DND-41 (cell line): ENCODE measurements around the gene TPX2.
A peak's percentile ranks its signal among the peaks of the same experiment; 100 is the strongest.
"Not testable (repeated sequence)": the region's sequence is repeated elsewhere in the genome, so short reads cannot be mapped to it uniquely, and the experiment has no call there.

ENCODE experiments used
- ATAC-seq: fragments of 200-7000 bp; cut with Tn5 transposase; 3 replicates; pipeline ENCODE4 v1.9.1; 2021; ENCODE audit warnings: low read depth; ENCODE audit not compliant: insufficient read depth
- DNase-seq: peaks from one replicate; pipeline ENCODE4 v3.0.0-alpha.2; 2020
- H2AFZ ChIP-seq: 2 replicates; pipeline ENCODE4 v1.6.0; 2012; ENCODE audit warnings: low read depth, low read length
- H3K27ac ChIP-seq: 2 replicates; pipeline ENCODE4 v1.5.1; 2012; ENCODE audit warnings: low read length, inconsistent platforms
- H3K27me3 ChIP-seq: fragments of 200-600 bp; sonication (generic); 2 replicates; pipeline ENCODE4 v1.6.0; 2012; ENCODE audit warnings: low read length, mild to moderate bottlenecking, inconsistent platforms; ENCODE audit not compliant: insufficient read depth, poor library complexity
- H3K36me3 ChIP-seq: 2 replicates; pipeline ENCODE4 v1.5.1; 2012; ENCODE audit warnings: low read length, inconsistent platforms; ENCODE audit not compliant: insufficient read depth
- H3K4me1 ChIP-seq: 2 replicates; pipeline ENCODE4 v1.5.1; 2012; ENCODE audit warnings: mild to moderate bottlenecking, low read length; ENCODE audit not compliant: insufficient read depth
- H3K4me2 ChIP-seq: 2 replicates; pipeline ENCODE4 v1.6.0; 2012; ENCODE audit warnings: mild to moderate bottlenecking, moderate library complexity, low read length, inconsistent platforms; ENCODE audit not compliant: insufficient read depth
- H3K4me3 ChIP-seq, 2 experiments: fragments of 200-600 bp in 1 of 2; shearing (Covaris generic) in 1 of 2; 2 replicates each; pipeline ENCODE4 v1.5.1; 2012 to 2016; ENCODE audit warnings: inconsistent platforms in 2 of 2, low read length in 2 of 2, mild to moderate bottlenecking in 2 of 2, low read depth in 1 of 2, moderate library complexity in 1 of 2
- H3K79me2 ChIP-seq: 2 replicates; pipeline ENCODE4 v1.6.0; 2012; ENCODE audit warnings: low read length, inconsistent platforms; ENCODE audit not compliant: insufficient read depth
- H3K9ac ChIP-seq: 2 replicates; pipeline ENCODE4 v1.6.0; 2012; ENCODE audit warnings: low read depth, mild to moderate bottlenecking, inconsistent platforms, low read length, moderate library complexity
- H3K9me3 ChIP-seq: 2 replicates; pipeline ENCODE4 v1.5.1; 2012; ENCODE audit warnings: low read length, moderate library complexity, mild to moderate bottlenecking, inconsistent platforms; ENCODE audit not compliant: insufficient read depth, severe bottlenecking
- H4K20me1 ChIP-seq: 2 replicates; pipeline ENCODE4 v1.6.0; 2012; ENCODE audit warnings: low read length; ENCODE audit not compliant: insufficient read depth
- CTCF ChIP-seq: IDR thresholded peaks from 2 replicates; pipeline ENCODE4 v1.5.1; 2012; ENCODE audit warnings: borderline replicate concordance, low read length, moderate library complexity, mild to moderate bottlenecking; ENCODE audit not compliant: poor library complexity, severe bottlenecking; ENCODE audit errors: extremely low read depth
- EZH2 ChIP-seq: IDR thresholded peaks from 3 replicates; pipeline ENCODE4 v1.6.1; 2012; ENCODE audit warnings: borderline replicate concordance, low read depth, mild to moderate bottlenecking, moderate library complexity, low read length, inconsistent platforms; ENCODE audit not compliant: severe bottlenecking

The TPX2 gene

DNA sequence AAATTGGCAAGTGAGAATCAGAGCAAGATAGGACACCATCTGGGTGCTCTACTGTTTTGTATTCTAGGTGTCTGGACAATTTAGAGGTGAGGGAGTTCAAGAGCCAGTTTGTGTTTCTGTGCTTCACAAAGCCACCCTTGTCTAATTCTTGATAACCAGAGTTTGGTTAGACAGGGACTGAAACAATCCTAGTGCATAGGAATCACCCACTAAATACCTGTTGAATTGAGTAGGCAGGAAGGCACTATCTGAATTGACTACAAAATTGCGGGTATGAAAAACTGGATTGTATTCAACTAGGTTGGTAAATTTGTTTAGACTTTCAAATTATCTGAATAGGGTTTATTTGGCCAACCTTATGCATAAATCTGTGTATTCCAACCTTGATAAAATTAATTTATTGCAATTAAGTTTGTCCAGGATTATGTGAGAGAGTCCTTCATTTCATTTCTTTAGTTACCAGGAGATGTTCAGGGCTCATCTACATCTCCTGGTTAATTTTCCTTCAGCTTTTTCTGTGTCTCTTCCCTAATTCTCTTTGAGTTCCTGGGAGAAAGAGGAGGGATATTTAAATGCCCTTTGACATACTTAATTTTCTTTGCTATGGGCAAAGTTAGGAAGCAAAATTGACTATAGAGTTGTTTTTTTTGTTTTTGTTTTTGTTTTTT is 1.7 kb downstream of the TPX2 start:
- peak overlapping the region; percentile 77 for H3K9ac ChIP-seq
- DNase-seq = no peak
- H3K9me3 ChIP-seq = no peaks in the 10 kb centered on the region
- H3K4me2 ChIP-seq = peak overlapping the region; percentile 87
- peak overlapping the region; percentile 91 for H3K27ac ChIP-seq
- H3K36me3 ChIP-seq = peaks cover 52% of the 10 kb centered on the region
- TF ChIP-seq EZH2 = no peak
- no peak for TF ChIP-seq CTCF
- H2AFZ ChIP-seq = no peak overlapping the region
- H4K20me1 ChIP-seq = peaks cover 19% of the 10 kb centered on the region; the same call in 1 of the 2 replicates
- H3K4me3 ChIP-seq = peak overlapping the region; percentile 51 to 73
- no peaks in the 10 kb centered on the region for H3K27me3 ChIP-seq
- no peak for ATAC-seq
- H3K79me2 ChIP-seq = peaks cover 76% of the 10 kb centered on the region
- H3K4me1 ChIP-seq = peaks cover 64% of the 10 kb centered on the region

- no peaks in the 10 kb centered on the region for H3K27me3 ChIP-seq
- H4K20me1 ChIP-seq = peaks cover 43% of the 10 kb centered on the region
- no peaks in the 10 kb centered on the region for H3K9me3 ChIP-seq
- peaks cover 86% of the 10 kb centered on the region for H3K36me3 ChIP-seq
- H3K79me2 ChIP-seq = peaks cover 97% of the 10 kb centered on the region
- TF ChIP-seq CTCF (no peak), EZH2 (no peak)
- ATAC-seq (no peak), DNase-seq (no peak)
- H3K4me2 ChIP-seq = peak overlapping the region; percentile 43
- no peak overlapping the region for H3K9ac ChIP-seq
- H3K27ac ChIP-seq = peak overlapping the region; percentile 29; the same call in 1 of the 2 replicates
- H3K4me1 ChIP-seq = peaks cover 55% of the 10 kb centered on the region
- H2AFZ ChIP-seq = no peak overlapping the region
- peak overlapping the region in 1 of 2 experiments; percentile 22; a peak in 1 of 4 replicates for H3K4me3 ChIP-seq
Observed at GRCh38 chr20:31746068-31746878, 7.2 kb downstream of the TPX2 start.

DNA sequence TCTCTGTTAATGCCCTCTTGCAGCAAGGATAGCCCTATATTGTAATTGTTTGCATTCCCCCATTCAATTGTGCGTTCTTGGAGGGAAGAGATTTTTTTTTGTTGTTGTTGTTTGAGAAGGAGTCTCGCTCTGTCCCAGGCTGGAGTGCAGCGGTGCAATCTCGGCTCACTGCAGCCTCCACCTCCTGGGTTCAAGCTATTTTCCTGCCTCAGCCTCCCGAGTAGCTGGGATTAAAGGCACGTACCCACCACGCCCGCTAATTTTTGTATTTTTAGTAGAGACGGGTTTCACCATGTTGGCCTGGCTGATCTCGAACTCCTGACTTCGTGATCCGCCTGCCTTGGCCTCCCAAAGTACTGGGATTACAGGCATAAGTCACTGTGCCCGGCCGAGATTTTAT is 7.9 kb downstream of the TPX2 start:
- not testable (repeated sequence) for H3K9me3 ChIP-seq, H3K9ac ChIP-seq, H2AFZ ChIP-seq, ATAC-seq, H3K4me3 ChIP-seq, DNase-seq, H3K27me3 ChIP-seq
- Histone ChIP-seq H4K20me1 (peaks cover 48% of the 10 kb centered on the region), H3K36me3 (peaks cover 86% of the 10 kb centered on the region), H3K4me2 (peak overlapping the region; percentile 43; the same call in 1 of the 2 replicates), H3K27ac (0 out of 2 replicates have a peak overlapping the region, but pooled peaks have one; percentile 29), H3K4me1 (peaks cover 48% of the 10 kb centered on the region), H3K79me2 (peaks cover 97% of the 10 kb centered on the region)

DNA sequence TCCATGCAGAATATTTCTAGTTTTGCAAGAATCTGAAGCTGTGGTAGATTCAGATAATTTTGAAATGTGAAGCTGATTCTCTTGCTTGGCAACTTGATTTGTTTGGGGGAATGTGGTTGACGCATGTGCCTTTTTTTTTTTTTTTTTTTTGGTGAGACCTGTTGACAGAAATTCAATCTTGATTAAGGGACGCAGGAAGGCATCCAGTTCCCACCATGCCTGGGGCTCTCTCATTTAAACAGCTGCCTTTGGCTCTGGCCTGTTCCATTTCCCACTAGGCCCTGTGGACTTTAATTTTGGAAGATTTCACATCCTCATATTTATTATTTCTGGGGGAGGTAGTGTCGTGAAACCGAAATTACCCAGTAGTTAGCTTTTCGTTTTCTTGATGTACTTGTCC is 8.6 kb downstream of the TPX2 start:
- peaks cover 42% of the 10 kb centered on the region for H3K4me1 ChIP-seq
- DNase-seq (no peak), ATAC-seq (no peak)
- no peaks in the 10 kb centered on the region for H3K27me3 ChIP-seq
- TF ChIP-seq CTCF = no peak
- TF ChIP-seq EZH2 = no peak
- H3K4me2 ChIP-seq = peak overlapping the region; percentile 7; the same call in 1 of the 2 replicates
- H4K20me1 ChIP-seq = peaks cover 47% of the 10 kb centered on the region
- H3K79me2 ChIP-seq = peaks cover 97% of the 10 kb centered on the region
- H3K9me3 ChIP-seq = no peaks in the 10 kb centered on the region
- H3K9ac ChIP-seq = no peak overlapping the region
- H2AFZ ChIP-seq = no peak overlapping the region
- H3K27ac ChIP-seq = no peak overlapping the region
- H3K36me3 ChIP-seq = peaks cover 86% of the 10 kb centered on the region
- no peak overlapping the region for H3K4me3 ChIP-seq
